Measurements from ENCODE around the gene ACTG2.

The ACTG2 gene

GRCh38 chr2:73888388-73888787 lies 4.4 kb upstream of the ACTG2 start:
- no peak for TF ChIP-seq CTCF (IDR thresholded peaks at IDR 0.05)

- TF ChIP-seq CTCF (IDR thresholded peaks at IDR 0.05), result no peak
Measured at GRCh38 chr2:73889206-73889605, 3.6 kb upstream of the ACTG2 start.

GRCh38 chr2:73890301-73891092 lies 2.3 kb upstream of the ACTG2 start:
- TF ChIP-seq CTCF (IDR thresholded peaks at IDR 0.05), result no peak

- TF ChIP-seq CTCF (IDR thresholded peaks at IDR 0.05), result no peak
Measured at GRCh38 chr2:73891276-73891901, 1.4 kb upstream of the ACTG2 start.

GRCh38 chr2:73893764-73894474 lies 1.1 kb downstream of the ACTG2 start:
- no peak for TF ChIP-seq CTCF (IDR thresholded peaks at IDR 0.05)

- no peak for TF ChIP-seq CTCF (IDR thresholded peaks at IDR 0.05)
Measured at GRCh38 chr2:73894475-73894850, 1.7 kb downstream of the ACTG2 start.

GRCh38 chr2:73894877-73895276 lies 2.1 kb downstream of the ACTG2 start:
- no peak for TF ChIP-seq CTCF (IDR thresholded peaks at IDR 0.05)
